HG03108 (cell line): Measurements from ENCODE around the gene ITGB5.
"Not testable (repeated sequence)": the region's sequence is repeated elsewhere in the genome, so short reads cannot be mapped to it uniquely, and the experiment has no call there.

Source experiments
- ATAC-seq: cut with Tn5 transposase; IDR thresholded peaks from one replicate; pipeline ENCODE4 v1.9.1; 2021; ENCODE audit warnings: moderate library complexity; ENCODE audit not compliant: unreplicated experiment

ITGB5 gene

GRCh38 chr3:124791142-124791541, 96.0 kb downstream of the ITGB5 start:
- no peak for ATAC-seq

GRCh38 chr3:124789103-124789502, 98.1 kb downstream of the ITGB5 start:
- ATAC-seq, result not testable (repeated sequence)

- ATAC-seq, result no peak
Measured at GRCh38 chr3:124788254-124788745, 98.9 kb downstream of the ITGB5 start.

- ATAC-seq, result no peak
Measured at GRCh38 chr3:124787476-124788195, 99.5 kb downstream of the ITGB5 start.

GRCh38 chr3:124786511-124787241, 100.5 kb downstream of the ITGB5 start:
- ATAC-seq, result no peak

GRCh38 chr3:124785973-124786372, 101.2 kb downstream of the ITGB5 start:
- ATAC-seq, result no peak

GRCh38 chr3:124784686-124785382, 102.3 kb downstream of the ITGB5 start:
- peak; percentile 51 for ATAC-seq

- no peak for ATAC-seq
Measured at GRCh38 chr3:124783696-124784095, 103.5 kb downstream of the ITGB5 start.

- ATAC-seq, result not testable (repeated sequence)
Measured at GRCh38 chr3:124782377-124782712, 104.8 kb downstream of the ITGB5 start.

GRCh38 chr3:124781476-124782376, 105.4 kb downstream of the ITGB5 start:
- ATAC-seq, result no peak

- ATAC-seq, result no peak
Measured at GRCh38 chr3:124780761-124781475, 106.2 kb downstream of the ITGB5 start.

GRCh38 chr3:124780356-124780755, 106.8 kb downstream of the ITGB5 start:
- ATAC-seq, result no peak

- no peak for ATAC-seq
Measured at GRCh38 chr3:124779751-124780191, 107.4 kb downstream of the ITGB5 start.

GRCh38 chr3:124779116-124779515, 108.0 kb downstream of the ITGB5 start:
- no peak for ATAC-seq

- ATAC-seq, result no peak
Measured at GRCh38 chr3:124777762-124778470, 109.2 kb downstream of the ITGB5 start.

- ATAC-seq, result no peak
Measured at GRCh38 chr3:124776856-124777255, 110.3 kb downstream of the ITGB5 start.

- no peak for ATAC-seq
Measured at GRCh38 chr3:124775877-124776276, 111.3 kb downstream of the ITGB5 start.

GRCh38 chr3:124774841-124775402, 112.2 kb downstream of the ITGB5 start:
- ATAC-seq, result no peak

- ATAC-seq, result no peak
Measured at GRCh38 chr3:124774327-124774718, 112.8 kb downstream of the ITGB5 start.
